SK-N-SH (cell line): Measurements from ENCODE around the gene LPIN1. TPM values are rescaled to one million over a fixed set of nuclear protein-coding genes. Genes with fewer than 3 reads are reported as not detected.
"Not testable (repeated sequence)": the region's sequence is repeated elsewhere in the genome, so short reads cannot be mapped to it uniquely, and the experiment has no call there.

Experiments used
- CTCF ChIA-PET: fragments of 300-600, 350-600 bp; formaldehyde crosslinking; extraction: SDS; loops from one replicate; lab custom pipeline; 2021; lab: Yijun Ruan, JAX
- POLR2A ChIA-PET: fragments of 350-600 bp; sonication (Branson Sonifier 250); formaldehyde crosslinking; extraction: SDS; loops from one replicate; lab custom pipeline; 2020; ENCODE audit warnings: antibody characterized with exemption, inconsistent platforms; lab: Yijun Ruan, JAX
- DNase-seq: peaks from one replicate; pipeline ENCODE4 v3.0.0; 2012
- H2AFZ ChIP-seq: fragments of 200-600 bp; sonication (generic); 2 replicates; pipeline ENCODE4 v1.8.1; 2016; ENCODE audit warnings: antibody characterized with exemption, mild to moderate bottlenecking, low read depth
- H3F3A ChIP-seq: fragments of 200-600 bp; sonication (generic); replicated peaks from 2 replicates; pipeline ENCODE3; 2016; ENCODE audit warnings: antibody characterized with exemption, mild to moderate bottlenecking; ENCODE audit not compliant: insufficient read depth
- H3K27ac ChIP-seq, 2 experiments: fragments of 200-500 bp in 1 of 2; fragments of 200-600 bp in 1 of 2; sonication (Bioruptor generic) in 1 of 2; sonication (generic), shearing (Covaris generic) in 1 of 2; 2 replicates each; pipeline versions ENCODE4 v1.5.1 to v1.6.1; 2014 to 2016; ENCODE audit warnings: low read depth in 2 of 2, inconsistent platforms in 1 of 2, low read length in 1 of 2, mild to moderate bottlenecking in 1 of 2, mixed read lengths in 1 of 2
- H3K27me3 ChIP-seq: fragments of 200-600 bp; sonication (generic), shearing (Covaris generic); 2 replicates; pipeline ENCODE4 v1.6.1; 2016; ENCODE audit warnings: mixed run types; ENCODE audit not compliant: insufficient read depth
- H3K36me3 ChIP-seq, 2 experiments: fragments of 200-500 bp in 1 of 2; fragments of 200-600 bp in 1 of 2; sonication (Bioruptor generic) in 1 of 2; sonication (generic) in 1 of 2; replicated peaks in 1 of 2; 2 replicates each; pipeline versions ENCODE3 to v1.5.1; 2014 to 2016; ENCODE audit warnings: low read length in 1 of 2, mild to moderate bottlenecking in 1 of 2; ENCODE audit not compliant: insufficient read depth in 2 of 2, control insufficient read depth in 1 of 2
- H3K4me1 ChIP-seq, 2 experiments: fragments of 200-500 bp in 1 of 2; fragments of 200-600 bp in 1 of 2; sonication (Bioruptor generic) in 1 of 2; sonication (generic), shearing (Covaris generic) in 1 of 2; 2 replicates each; pipeline versions ENCODE4 v1.5.1 to v1.6.1; 2014 to 2016; ENCODE audit warnings: low read depth in 1 of 2, low read length in 1 of 2, mixed run types in 1 of 2; ENCODE audit not compliant: insufficient read depth in 2 of 2, control insufficient read depth in 1 of 2
- H3K4me2 ChIP-seq: fragments of 200-600 bp; sonication (generic), shearing (Covaris generic); 2 replicates; pipeline ENCODE4 v1.6.1; 2017; ENCODE audit warnings: mixed run types
- H3K4me3 ChIP-seq, 2 experiments: fragments of 200-500 bp in 1 of 2; fragments of 200-600 bp in 1 of 2; sonication (Bioruptor generic) in 1 of 2; sonication (generic), shearing (Covaris generic) in 1 of 2; 2 replicates each; pipeline versions ENCODE4 v1.5.1 to v1.8.1; 2014 to 2016; ENCODE audit warnings: low read depth in 2 of 2, inconsistent platforms in 1 of 2, low read length in 1 of 2, mild to moderate bottlenecking in 1 of 2, mixed read lengths in 1 of 2, moderate library complexity in 1 of 2
- H3K79me2 ChIP-seq: fragments of 200-600 bp; sonication (generic); 2 replicates; pipeline ENCODE4 v1.8.1; 2017; ENCODE audit warnings: mild to moderate bottlenecking; ENCODE audit not compliant: insufficient read depth
- H3K9ac ChIP-seq: fragments of 200-600 bp; sonication (generic); 2 replicates; pipeline ENCODE4 v1.6.1; 2017; ENCODE audit warnings: mixed run types
- H3K9me2 ChIP-seq: fragments of 200-600 bp; sonication (generic); 2 replicates; pipeline ENCODE4 v1.6.1; 2017; ENCODE audit warnings: mixed run types
- H3K9me3 ChIP-seq: fragments of 200-600 bp; sonication (generic); 2 replicates; pipeline ENCODE4 v1.6.1; 2017; ENCODE audit warnings: mixed run types, mild to moderate bottlenecking, moderate library complexity
- H4K20me1 ChIP-seq: fragments of 200-600 bp; sonication (generic); 2 replicates; pipeline ENCODE4 v1.6.1; 2017; ENCODE audit warnings: mild to moderate bottlenecking, mixed run types; ENCODE audit not compliant: insufficient read depth
- FOSL2 ChIP-seq: IDR thresholded peaks from 2 replicates; pipeline ENCODE4 v1.4.0; 2012; ENCODE audit warnings: low read depth, mild to moderate bottlenecking, moderate library complexity, borderline replicate concordance
- FOXJ3 ChIP-seq: sonication (generic); formaldehyde crosslinking; IDR thresholded peaks from 2 replicates; pipeline ENCODE4 v1.5.1; 2020; ENCODE audit warnings: mild to moderate bottlenecking, missing genetic modification reagents
- GABPA ChIP-seq: IDR thresholded peaks from 2 replicates; pipeline ENCODE4 v1.4.0; 2012; ENCODE audit warnings: low read depth, mild to moderate bottlenecking
- GATA2 ChIP-seq: sonication (generic); formaldehyde crosslinking; IDR thresholded peaks from 2 replicates; pipeline ENCODE4 v1.5.0; 2020; ENCODE audit warnings: mild to moderate bottlenecking, missing genetic modification reagents
- NRF1 ChIP-seq: IDR thresholded peaks from 2 replicates; pipeline ENCODE4 v1.6.1; 2012; ENCODE audit warnings: low read depth, mild to moderate bottlenecking, low read length
- PBX3 ChIP-seq: IDR thresholded peaks from 2 replicates; pipeline ENCODE4; 2012
- RAD21 ChIP-seq: IDR thresholded peaks from 2 replicates; pipeline ENCODE4 v1.6.1; 2012; ENCODE audit warnings: mild to moderate bottlenecking, low read length
- RCOR1 ChIP-seq: fragments of 150-350 bp; IDR thresholded peaks from 2 replicates; pipeline ENCODE4 v1.6.1; 2017; ENCODE audit warnings: antibody characterized with exemption, low read length
- RFX5 ChIP-seq: IDR thresholded peaks from 2 replicates; pipeline ENCODE4 v1.6.1; 2012; ENCODE audit warnings: mild to moderate bottlenecking, improper control_type of control experiment, low read length
- RXRA ChIP-seq: IDR thresholded peaks from 2 replicates; pipeline ENCODE4 v1.4.0; 2012; ENCODE audit warnings: low read depth, mild to moderate bottlenecking, borderline replicate concordance
- SMC3 ChIP-seq: IDR thresholded peaks from 2 replicates; pipeline ENCODE4 v1.6.1; 2012; ENCODE audit warnings: low read depth, low read length, improper control_type of control experiment
- TCF12 ChIP-seq: IDR thresholded peaks from 2 replicates; pipeline ENCODE4 v1.4.0; 2012
- USF1 ChIP-seq: IDR thresholded peaks from 2 replicates; pipeline ENCODE4 v1.4.0; 2012; ENCODE audit warnings: low read depth, borderline replicate concordance
- USF2 ChIP-seq: fragments of 150-350 bp; IDR thresholded peaks from 2 replicates; pipeline ENCODE4 v1.6.1; 2017; ENCODE audit warnings: antibody characterized with exemption, low read length, low read depth, borderline replicate concordance
- WGBS: methylation state at CpG from one replicate; pipeline ENCODE4 v1.1.6; 2017; ENCODE audit warnings: low lambda C conversion rate; 5-methylcytosine and 5-hydroxymethylcytosine counted together
- polyA plus RNA-seq, 3 experiments: library from polyadenylated mRNA; depleted of rRNA; stranded (reverse); fragments of >200 nt; gene quantifications; 2 replicates each; pipeline ENCODE4 v1.2.3, GENCODE V29; 2012

LPIN1 gene
- polyA plus RNA-seq, 1 of the 3 experiments (the other 2 are of a cell fraction) = 22.1 TPM

GRCh38 chr2:11812466-11813248, 66.2 kb downstream of the LPIN1 start:
- Histone ChIP-seq H3K9ac (no peak overlapping the region), H4K20me1 (no peaks in the 10 kb centered on the region), H3K4me3 (no peak overlapping the region), H3F3A (no peaks in the 10 kb centered on the region), H3K36me3 (peaks cover 31 to 33% of the 10 kb centered on the region in 2 experiments), H3K9me3 (no peaks in the 10 kb centered on the region), H3K79me2 (no peaks in the 10 kb centered on the region), H3K27me3 (no peaks in the 10 kb centered on the region), H3K9me2 (no peaks in the 10 kb centered on the region), H3K4me2 (no peak overlapping the region), H3K27ac (no peak overlapping the region), H3K4me1 (no peaks in the 10 kb centered on the region), H2AFZ (no peak overlapping the region)
- no peak for DNase-seq
- 94% methylated on average over 25 of the region's 25 CpGs for WGBS
- ChIA-PET POLR2A (no interaction called here), CTCF (interaction anchor here (1.0 to 1.5 kb wide), 2 partner anchors 120 to 1120 kb away, joined by 3 read pairs; no protein-coding TSS in a partner anchor)
- TF ChIP-seq FOSL2 (no peak), RCOR1 (no peak), RXRA (no peak), SMC3 (no peak)

GRCh38 chr2:11813345-11813744, 66.9 kb downstream of the LPIN1 start:
- 94% methylated on average over 10 of the region's 10 CpGs for WGBS
- POLR2A ChIA-PET = not testable (repeated sequence)

GRCh38 chr2:11813951-11814350, 67.5 kb downstream of the LPIN1 start:
- H3K4me3 ChIP-seq = no peak overlapping the region
- H4K20me1 ChIP-seq = no peaks in the 10 kb centered on the region
- H3K27ac ChIP-seq = no peak overlapping the region
- H3K9me3 ChIP-seq = no peaks in the 10 kb centered on the region
- TF ChIP-seq FOXJ3 (no peak), PBX3 (no peak), FOSL2 (no peak), TCF12 (no peak), USF1 (no peak), RXRA (no peak), GABPA (no peak), GATA2 (CRISPR knock-in tag) (no peak), USF2 (no peak), NRF1 (no peak), RAD21 (no peak), RFX5 (no peak)
- no peaks in the 10 kb centered on the region for H3K9me2 ChIP-seq
- no peak for DNase-seq
- no peaks in the 10 kb centered on the region for H3K4me1 ChIP-seq
- no peak overlapping the region for H3K4me2 ChIP-seq
- ChIA-PET CTCF (interaction anchor here (0.6 to 1.2 kb wide), 2 partner anchors 29 to 904 kb away, joined by 3 to 4 read pairs; no protein-coding TSS in a partner anchor), POLR2A (no interaction called here)
- H3K36me3 ChIP-seq = peaks cover 32 to 35% of the 10 kb centered on the region in 2 experiments
- H3K79me2 ChIP-seq = no peaks in the 10 kb centered on the region
- no peaks in the 10 kb centered on the region for H3K27me3 ChIP-seq
- 91% methylated on average over 7 of the region's 7 CpGs for WGBS
- H2AFZ ChIP-seq = no peak overlapping the region
- H3F3A ChIP-seq = no peaks in the 10 kb centered on the region
- no peak overlapping the region for H3K9ac ChIP-seq

More at GRCh38 chr2:11813345-11813744, 66.9 kb downstream of the LPIN1 start:
- H3F3A ChIP-seq, H3K9me2 ChIP-seq, CTCF ChIA-PET, H2AFZ ChIP-seq, H3K4me1 ChIP-seq, H4K20me1 ChIP-seq, H3K4me3 ChIP-seq, H3K79me2 ChIP-seq, DNase-seq, H3K27me3 ChIP-seq, H3K27ac ChIP-seq, H3K9ac ChIP-seq, H3K9me3 ChIP-seq, H3K4me2 ChIP-seq: not testable (repeated sequence)
- H3K36me3 ChIP-seq = peaks cover 28 to 31% of the 10 kb centered on the region in 2 experiments
